22Rv1 (cell line): ENCODE data around the gene TIMM23.

ENCODE experiments used
- ZFX ChIP-seq: fragments of 450-650 bp; IDR thresholded peaks from 2 replicates; pipeline ENCODE4 v1.6.1; 2017; ENCODE audit warnings: antibody characterized with exemption, borderline replicate concordance
- TF ChIP-seq, protein P1 (sequence below): fragments of 450-650 bp; IDR thresholded peaks from 2 replicates; pipeline ENCODE4 v1.5.1; 2017; ENCODE audit warnings: mild to moderate bottlenecking

DNA sequence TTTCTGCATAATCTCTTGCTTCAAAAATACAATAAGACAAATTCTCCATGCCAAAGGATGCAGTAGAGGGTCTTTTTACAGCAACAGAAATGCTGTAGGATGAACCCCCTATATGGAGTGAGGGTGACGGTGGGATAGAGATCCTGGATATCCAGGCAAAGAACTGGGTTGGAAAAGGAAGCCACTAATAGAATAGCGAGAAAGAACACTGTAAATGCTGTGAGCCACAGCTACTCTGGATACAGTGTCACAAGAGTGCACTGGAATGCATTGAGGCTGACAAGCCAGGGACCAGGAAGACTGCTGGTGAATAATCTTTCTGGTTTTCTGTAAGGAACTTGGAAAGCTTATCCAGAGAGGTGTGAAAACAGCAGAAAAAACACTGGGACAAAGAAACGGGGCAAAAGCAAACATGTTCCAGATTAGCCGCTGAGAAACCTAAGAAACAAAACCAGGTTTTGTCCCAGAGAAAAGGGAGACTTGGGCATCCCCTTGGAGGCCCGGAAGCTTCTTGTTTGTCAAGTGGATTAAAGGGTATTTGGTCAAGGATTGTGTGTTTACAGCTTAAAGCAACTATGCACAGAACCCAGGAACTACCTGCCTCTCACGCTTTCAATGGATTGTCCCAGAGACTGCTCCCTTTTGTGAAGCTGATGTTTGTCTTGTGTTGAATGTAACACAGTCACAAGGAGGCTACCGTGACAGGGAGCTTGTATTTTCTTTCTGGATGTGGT, 79.9 kb downstream of the TIMM23 start:
- TF ChIP-seq, protein P1, sequence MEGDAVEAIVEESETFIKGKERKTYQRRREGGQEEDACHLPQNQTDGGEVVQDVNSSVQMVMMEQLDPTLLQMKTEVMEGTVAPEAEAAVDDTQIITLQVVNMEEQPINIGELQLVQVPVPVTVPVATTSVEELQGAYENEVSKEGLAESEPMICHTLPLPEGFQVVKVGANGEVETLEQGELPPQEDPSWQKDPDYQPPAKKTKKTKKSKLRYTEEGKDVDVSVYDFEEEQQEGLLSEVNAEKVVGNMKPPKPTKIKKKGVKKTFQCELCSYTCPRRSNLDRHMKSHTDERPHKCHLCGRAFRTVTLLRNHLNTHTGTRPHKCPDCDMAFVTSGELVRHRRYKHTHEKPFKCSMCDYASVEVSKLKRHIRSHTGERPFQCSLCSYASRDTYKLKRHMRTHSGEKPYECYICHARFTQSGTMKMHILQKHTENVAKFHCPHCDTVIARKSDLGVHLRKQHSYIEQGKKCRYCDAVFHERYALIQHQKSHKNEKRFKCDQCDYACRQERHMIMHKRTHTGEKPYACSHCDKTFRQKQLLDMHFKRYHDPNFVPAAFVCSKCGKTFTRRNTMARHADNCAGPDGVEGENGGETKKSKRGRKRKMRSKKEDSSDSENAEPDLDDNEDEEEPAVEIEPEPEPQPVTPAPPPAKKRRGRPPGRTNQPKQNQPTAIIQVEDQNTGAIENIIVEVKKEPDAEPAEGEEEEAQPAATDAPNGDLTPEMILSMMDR: no peak
- TF ChIP-seq ZFX: no peak
